ENCODE measurements around the gene FBXL15.
"Not testable (repeated sequence)": the region's sequence is repeated elsewhere in the genome, so short reads cannot be mapped to it uniquely, and the experiment has no call there.

FBXL15 gene

DNA sequence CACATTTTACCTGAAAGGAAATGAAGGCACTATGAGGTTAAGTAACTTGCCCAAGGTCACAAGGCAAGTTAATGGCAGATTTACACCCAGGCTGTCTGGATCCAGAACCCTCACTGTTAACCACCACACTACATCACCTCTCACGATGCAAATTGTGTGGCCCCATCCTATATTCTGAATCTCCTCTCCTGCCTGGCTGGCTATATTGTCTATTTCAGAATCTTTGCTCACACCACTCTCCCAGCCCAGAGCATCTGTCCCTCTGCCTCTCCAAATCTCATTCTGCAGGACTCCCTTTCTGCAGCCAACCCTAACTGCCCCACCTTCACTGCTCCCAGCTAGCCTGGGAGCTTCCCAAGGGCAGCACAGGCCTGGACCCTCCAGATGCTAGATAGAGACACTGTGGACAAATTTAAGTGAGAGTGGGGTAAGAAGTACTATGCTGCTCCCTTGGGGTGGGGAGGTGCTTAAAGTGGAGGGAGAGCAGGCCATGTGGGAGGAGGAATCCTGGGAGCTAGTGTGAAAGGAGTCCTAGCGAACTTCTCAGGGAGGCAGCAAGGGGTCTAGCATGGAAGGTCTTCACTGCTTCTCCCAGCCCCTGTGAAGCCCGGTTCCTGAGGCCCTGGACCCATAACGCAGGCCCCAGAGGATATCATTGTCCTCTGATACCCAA is 11.0 kb downstream of the FBXL15 start:
- DNase-seq (ENCODE audit: low read depth), result no peak

DNA sequence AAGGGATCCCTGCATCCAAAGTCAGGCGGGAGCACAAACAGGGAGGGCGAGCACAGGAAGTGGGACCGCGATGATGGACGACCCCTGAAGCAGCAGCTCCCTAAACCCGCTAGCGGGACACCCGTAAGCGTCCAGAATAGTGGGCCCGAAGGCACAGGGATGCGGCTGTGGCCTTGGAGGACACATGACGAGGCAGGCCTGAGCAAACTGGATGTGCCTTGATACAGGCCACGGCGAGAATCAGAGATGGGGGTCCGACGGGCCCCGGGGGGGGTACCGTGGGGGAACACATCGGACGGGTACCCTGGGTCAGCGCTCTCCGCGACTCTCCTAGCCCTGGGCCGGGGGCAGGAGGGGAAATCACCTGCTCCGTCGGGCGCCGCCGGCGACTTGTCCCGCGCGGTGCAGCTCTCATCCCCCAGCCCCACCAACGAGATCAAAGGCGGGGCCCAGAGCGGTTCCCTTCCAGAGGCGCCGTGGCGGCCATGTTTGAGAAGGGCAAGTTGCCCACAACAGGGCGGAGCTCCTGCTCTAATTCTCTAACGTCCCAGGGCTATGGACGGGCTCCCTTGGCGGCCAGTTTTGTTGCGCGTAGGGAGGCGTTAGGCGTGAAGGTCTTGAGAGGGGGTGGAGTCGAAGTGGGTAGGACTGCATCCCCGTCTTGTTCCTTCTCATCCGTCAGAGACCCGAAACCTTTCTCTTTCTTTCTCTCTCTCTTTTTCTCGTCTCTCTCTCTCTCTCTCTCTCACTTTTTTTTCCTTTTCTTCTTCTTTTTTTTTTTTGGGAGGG is 11.7 kb downstream of the FBXL15 start, which contains the start of gene CUEDC2:
Gene CUEDC2, minus strand, starts transcription at position 413 of the 789 bp plus-strand sequence. CDS start 7,386 bp downstream, outside the sequence.
- peak; percentile 95 for DNase-seq (ENCODE audit: low read depth)

DNA sequence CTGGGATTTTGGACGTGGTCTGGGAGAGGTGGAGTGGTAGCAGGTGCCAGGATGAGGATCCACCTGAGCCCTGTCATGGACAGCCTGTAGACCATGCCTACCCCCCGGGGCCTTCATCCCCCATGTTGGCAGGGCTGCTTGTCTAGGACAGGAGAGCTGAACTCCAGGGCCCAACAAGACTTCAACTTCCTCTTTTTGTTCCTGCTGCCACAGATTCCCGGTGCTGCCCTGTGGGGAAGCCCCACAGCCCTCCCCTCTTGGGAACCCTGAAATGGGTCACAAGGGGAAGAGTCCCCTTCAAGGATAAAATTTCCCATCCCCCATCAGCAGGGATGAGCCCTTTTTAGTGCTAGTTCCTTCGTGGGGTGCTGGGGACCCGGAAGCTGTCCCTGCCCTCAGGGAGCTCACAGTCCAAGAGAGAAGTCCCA is 13.0 kb downstream of the FBXL15 start:
- DNase-seq (ENCODE audit: low read depth), result no peak

DNA sequence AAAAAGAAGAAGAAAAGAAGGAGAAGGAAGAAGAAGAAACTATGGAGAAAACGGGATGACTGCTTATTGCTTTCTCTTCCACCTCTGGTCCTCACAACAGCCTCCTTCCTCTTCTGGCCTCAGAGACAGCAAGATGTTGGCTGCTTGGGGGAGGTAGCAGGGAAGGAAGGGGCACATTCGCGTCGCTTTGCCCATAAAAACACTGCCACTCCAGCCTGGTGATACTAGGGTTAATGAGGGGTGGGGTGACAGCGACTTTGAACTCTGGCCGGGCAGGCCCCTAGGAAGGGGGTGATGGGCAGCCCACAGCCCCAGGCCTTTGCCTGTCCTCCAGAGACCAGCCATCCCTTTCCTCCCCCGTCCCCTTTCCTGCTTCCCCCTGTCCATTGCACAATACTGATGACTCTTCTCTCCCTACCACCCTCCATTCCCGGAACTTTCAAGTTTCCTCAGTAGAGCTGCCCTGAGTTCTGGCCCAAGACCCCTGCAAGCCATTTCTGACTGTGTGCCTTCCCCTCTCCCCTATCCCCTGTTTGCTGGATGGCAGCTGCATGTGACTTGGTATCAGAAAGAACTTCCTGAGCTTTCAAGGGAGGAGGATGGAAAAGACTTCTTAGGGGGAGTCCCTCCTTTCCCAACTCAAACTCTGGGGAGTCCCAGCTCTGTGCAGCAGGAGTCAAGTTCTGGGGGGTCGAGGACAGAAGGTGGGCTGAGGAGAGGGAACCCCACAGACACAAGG is 13.9 kb downstream of the FBXL15 start:
- no peak for DNase-seq (ENCODE audit: low read depth)

DNA sequence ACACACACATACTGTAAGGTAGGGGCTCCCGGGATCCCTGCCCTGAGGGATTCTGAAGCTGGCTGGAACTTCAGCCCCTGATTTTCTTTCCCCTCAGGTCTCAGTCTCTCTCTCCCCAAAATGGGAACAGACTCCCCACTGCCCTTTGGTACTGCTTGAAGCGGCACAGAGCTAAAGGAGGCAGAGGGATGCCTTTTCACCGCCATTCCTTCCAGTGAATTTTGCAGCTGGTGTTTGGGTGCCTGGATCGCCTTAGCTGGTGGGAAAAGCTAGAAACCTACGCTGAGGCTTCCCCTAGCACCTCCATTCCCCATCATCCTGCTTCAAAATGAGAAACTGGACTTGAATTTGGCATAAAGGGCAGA is 14.5 kb downstream of the FBXL15 start:
- DNase-seq (ENCODE audit: low read depth), result no peak

DNA sequence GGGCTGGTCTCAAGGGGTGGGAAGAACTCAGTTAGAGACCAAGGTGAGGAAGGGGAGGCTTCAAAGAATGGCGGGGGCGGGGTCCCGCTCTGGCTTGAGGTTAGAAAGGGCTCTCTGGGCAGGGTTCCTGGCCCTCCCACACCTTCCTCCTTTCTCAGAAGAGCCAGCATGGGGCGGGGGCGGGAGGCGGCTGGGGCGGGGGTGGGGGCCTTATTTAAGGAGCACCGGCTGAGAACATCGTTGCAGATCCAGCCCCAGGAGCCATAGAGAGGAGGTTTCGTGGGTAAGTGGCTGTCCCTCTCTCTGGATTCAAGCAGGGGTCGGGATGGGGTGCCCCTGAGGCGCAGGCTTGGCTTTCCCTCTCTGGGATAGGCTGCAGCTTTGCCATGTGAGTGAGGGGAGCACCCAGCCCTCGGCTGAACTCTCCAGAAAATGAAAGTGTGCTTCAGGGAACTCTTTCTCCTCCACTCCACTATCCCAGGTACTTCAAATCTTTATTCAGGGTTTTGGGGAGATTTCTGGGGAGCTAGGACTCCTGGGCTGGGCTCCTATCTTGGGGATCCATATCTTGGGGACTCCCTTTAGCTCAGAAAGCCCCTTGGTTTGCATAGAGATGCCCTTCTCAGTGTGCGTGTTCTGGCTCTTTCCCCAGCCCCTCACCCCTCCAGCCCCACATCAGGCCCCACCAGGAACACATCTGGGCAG is 15.0 kb downstream of the FBXL15 start:
- no peak for DNase-seq (ENCODE audit: low read depth)

DNA sequence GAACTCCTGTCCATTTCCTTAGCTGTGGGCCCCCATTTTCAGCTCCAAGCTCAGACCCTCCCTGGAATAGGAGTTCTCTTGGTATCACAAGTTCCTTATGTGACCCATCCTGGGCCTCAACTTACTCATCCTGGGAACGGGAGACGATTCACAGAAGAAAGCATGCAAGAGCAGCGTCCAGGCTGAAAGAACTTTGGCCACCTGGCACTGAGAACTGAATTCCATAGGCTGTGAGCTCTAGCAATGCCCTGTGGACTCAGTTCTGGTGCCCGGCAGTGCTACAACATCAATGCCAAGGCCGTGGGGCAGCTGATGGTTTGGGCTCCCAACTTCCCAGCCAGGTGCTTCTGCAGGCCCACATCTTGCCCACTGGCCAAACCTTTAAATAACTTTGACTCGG is 15.7 kb downstream of the FBXL15 start:
- DNase-seq (ENCODE audit: low read depth), result no peak

DNA sequence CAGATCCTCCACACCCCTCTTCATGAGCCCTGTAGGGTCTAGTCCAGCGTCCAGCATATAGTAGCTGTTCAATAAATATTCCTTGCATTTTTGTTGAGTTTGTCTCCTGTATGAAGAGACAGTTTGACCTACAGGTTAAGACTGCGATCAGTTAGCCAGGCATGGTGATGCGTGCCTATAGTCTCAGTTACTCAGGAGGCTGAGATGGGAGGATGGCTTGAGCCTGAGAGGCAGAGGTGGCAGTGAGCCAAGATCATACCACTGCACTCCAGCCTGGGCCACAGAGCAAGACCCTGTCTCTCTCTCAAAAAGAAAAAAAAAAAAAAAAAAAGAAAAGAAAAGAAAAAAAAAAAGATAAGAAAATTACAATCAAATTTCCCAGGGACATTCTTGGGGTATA is 16.9 kb downstream of the FBXL15 start:
- no peak for DNase-seq (ENCODE audit: low read depth)

DNA sequence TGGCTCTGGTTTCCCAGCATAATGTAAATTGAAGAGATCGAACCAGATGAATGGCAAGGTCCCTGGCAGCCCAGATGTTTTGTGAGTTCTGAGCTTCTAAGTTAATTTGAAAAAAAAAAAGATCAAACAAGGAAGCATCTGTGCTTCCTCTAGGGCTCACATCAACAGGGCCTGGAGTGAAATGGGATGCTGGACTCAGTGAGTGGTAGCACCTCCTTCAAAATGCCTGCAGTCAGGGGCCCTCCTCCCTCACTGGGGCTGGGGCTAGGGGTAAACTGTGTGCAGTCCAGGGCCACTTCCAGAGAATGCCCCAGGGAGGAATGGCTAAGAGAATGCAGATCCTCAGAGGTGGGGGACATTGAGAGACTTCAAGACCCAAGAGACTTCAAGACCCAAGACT is 17.7 kb downstream of the FBXL15 start:
- DNase-seq (ENCODE audit: low read depth), result no peak

DNA sequence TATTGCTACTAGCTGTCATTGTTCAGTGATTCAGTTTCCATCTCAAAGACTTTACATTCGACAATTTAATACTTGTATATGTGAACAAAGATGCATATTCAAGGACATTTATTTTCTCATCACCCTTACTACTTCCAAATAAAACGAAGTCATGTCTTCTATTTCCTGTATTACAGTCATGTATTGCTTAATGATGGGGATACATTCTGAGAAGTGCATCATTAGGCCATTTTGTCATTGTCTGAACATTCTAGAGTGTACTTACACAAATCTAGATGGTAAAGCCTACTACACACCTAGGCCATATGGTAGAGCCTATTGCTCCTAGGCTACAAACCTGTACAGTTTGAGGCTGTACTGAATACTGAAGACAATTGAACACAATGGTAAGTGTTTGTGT is 24.2 kb downstream of the FBXL15 start:
- DNase-seq (ENCODE audit: low read depth), result no peak

DNA sequence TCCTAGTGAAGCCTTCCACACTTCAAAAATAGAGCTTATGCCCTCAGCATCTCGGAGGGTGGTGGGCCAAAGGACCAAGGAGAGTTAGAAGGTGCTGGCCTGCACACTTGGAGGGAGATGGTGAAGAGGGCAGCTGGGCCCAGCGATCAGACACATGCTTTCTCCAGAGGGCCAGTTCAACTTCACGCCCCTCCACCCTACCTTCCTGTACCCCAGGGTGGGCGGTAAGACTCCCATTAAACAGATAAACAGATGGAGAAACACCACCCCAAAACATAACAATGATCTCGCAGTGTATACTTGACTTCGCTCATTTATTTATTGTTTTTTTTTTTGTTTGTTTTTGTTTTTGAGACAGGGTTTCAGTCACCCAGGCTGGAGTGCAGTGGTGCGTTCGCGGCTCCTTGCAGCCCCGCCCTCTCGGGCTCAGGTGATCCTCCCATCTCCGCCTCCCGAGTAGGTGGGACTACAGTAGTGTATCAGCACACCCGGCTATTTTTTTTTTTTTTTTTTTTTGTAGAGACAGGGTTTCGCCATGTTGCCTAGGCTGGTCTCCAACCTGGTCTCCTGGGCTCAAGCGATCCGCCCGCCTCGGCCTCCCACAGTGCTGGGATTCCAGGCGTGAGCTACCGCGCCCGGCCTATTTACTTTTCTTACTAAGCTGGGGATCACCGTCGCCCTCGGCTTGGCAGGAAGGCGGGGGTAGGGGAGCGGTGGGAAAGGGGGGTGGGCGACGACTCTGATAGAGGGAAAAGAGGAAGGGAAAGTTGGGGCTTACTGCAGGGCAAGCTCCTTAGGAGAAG is 28.9 kb downstream of the FBXL15 start:
- peak; percentile 80 for DNase-seq (ENCODE audit: low read depth)

DNA sequence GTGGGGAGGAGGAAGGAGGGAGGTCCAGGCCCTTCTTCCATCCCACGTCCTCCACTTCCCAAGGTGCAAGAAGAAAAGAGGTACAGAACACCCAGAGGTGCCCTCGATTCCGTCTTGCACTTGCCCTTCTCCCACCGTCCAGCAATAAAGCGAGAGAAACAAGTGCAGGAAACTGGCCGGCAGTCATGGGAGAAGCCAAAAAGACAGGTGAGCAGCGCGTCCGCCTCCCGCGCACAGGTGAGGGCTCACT is 29.4 kb downstream of the FBXL15 start:
- DNase-seq (ENCODE audit: low read depth), result no peak

DNA sequence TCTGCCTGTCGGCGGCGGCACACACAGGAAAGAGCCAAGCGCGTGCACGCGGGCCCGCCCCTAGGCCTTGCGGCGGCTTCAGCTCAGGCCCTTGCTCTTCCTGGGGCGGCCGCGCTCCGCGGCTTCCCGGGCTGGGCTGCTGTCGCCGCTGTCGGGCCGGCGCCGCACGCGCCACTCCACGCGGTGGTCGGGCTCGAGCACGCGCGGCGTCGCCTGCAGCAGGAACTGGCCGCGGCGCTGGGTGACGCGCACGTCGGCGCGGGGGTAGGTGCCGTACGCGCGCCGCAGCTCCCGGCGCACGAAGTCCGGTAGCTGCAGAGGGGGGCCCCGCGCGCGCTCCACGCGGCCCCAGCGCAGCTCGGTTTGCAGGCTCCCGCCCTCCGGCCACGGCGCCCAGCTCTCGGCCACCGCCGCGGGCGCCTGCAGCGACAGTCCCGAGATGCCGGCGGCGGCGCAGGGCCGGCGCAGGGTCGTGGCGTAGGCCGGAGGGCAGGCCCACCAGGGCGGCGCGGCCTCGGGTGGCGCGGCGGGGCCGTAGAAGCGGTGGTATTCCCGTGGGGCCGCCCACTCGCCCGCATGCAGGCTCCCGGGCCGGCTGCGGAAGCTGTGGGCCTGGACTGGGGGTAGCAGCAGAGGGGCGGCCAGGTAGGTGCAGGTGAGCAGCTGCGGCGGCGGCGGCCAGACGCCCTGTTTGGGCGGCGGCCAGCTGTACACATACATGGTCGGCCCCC is 29.9 kb downstream of the FBXL15 start:
- DNase-seq (ENCODE audit: low read depth), result peak; percentile 75

DNA sequence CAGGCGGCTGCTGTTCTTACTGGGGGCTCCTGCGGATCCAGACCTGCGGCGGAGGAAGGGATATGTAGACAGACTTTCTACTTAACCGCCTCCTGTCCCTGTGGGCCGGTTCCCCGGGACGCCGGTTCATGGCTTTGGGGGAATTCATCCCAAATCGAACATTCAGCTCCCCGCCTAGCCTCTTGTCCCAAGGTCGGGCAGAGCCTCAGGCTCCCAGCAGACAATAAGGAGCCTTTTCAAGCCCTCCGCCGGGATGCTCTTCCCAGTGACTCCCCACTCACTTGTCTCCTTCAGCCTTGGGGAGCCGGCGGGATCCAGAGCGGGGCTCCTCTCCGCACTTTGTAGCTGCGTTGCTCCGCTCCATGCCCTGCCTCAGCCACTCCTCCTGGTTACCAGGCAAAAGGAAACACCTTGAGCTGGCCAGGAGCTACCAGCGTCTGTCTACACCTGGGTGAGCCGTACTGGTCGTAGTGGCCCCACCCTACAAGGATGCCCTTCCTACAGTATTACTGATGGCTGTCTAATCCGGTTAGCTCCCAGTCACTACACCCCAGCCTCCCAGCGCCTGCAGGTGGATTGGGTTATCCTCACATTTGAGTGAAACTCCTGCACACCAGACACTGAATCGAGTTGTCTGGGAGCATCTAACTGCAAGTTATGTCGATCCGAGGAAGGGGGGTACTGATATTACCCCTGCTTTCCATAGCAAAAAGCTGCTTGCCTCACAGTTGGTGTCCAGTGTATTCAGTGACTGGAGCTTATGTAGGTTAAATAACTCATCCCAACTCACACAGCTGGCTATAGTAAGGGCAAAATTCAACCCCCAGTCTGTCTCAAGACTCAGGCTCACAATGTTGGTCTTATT is 30.7 kb downstream of the FBXL15 start, which contains the start of gene C10orf95:
Gene C10orf95, minus strand, starts transcription at position 439 of the 865 bp plus-strand sequence. CDS start 450 bp downstream, outside the sequence.
- no peak for DNase-seq (ENCODE audit: low read depth)

DNA sequence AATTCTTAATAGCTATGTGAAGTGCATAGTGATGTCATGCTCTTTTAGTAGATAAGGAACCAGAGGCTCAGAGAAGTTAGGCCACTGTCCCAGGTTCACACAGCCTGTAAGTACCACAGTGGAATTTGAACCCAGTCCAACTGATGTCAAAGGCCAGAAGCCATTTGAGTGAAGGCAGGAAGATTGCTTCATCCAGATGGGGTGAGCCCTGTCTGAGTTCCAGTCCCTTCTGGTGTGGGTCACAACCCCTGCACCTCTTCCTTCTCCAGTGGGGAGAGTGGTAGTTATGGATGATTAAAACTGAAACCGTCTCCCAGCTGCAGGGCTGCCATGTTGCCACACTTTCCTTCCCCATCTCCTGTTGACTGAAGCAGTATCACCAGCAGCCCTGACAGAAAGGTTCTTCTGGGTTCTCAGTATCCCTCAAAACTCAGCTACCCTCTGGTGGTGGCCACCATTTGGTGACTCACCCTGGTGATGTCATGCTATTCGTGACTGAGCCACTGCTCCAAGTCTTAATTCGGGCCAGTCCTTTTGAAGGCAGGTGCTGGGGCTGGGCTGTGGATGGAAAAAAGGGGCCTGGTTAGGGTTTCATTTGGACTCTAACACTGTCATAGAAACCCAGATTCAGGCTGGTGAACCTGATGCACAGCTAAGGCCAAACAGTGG is 32.2 kb downstream of the FBXL15 start:
- DNase-seq (ENCODE audit: low read depth), result peak; percentile 62

DNA sequence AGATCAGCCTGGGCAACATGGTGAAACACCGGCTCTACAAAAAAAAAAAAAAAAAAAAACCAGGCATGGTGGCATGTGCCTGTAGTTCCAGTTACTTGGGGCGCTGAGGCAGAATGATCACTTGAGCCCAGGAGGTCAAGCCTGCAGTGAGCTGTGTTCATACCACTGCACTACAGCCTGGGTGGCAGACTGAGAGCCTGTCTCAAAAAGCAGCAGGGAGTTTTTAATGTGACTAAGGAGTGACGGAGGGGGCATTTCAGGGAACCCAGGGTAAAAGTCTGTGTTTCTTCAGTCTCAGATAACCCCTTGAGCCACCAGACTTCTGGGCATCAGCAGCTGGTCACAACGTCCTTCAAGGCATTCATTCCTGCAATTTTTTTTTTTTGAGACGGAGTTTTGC is 32.9 kb downstream of the FBXL15 start:
- no peak for DNase-seq (ENCODE audit: low read depth)

DNA sequence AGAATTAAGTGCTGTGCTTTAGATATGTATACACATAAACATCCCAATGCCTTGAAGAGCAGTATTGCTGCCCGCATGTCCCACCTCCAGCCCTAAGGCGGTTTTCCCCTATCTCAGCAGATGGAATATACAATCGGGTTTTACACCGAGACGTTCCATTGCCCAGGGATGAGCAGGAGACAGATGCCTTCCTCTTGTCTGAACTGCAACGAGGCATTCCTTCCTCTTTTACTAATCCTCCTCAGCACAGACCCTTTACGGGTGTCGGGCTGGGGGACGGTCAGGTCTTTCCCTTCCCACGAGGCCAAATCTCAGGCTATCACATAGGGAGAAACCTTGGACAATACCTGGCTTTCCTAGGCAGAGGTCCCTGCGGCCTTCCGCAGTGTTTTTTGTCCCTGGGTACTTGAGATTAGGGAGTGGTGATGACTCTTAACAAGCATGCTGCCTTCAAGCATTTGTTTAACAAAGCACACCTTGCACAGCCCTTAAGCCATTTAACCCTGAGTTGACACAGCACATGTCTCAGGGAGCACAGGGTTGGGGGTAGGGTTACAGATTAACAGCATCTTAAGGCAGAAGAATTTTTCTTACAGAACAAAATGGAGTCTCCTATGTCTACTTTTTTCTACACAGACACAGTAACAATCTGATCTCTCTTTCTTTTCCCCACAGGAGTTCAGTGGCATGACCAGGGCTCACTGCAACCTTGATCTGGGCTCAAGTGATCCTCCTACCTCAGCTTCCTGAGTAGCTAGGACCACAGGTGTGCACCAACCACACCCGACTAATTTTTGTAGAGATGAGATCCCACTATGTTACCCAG is 34.2 kb downstream of the FBXL15 start:
- DNase-seq (ENCODE audit: low read depth), result not testable (repeated sequence)

DNA sequence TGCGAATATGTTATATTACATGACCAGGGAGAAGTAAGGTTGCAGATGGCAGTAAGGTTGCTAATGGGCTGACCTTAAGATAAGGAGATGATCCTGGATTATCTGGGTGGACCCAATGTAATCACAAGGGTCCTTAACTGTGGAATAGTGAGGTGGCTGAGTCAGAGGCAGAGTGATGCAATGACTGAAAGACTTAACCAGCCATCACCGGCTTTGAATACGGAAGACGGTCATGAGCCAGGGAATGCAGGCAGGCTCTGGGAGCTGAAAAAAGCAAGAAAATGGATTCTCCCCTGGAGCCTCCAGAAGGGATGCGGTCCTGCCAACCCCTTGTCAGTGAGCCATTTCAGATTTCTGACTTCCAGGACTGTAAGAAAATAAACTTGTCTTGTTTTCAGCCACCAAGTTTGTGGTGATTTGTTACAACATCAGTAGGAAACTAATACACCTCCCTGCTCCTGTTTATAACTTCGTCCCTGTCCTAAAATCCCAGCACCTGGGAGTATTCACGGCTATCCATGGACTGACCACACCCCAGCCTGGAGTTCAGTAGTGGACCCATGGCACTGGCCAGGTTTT is 35.3 kb downstream of the FBXL15 start:
- no peak for DNase-seq (ENCODE audit: low read depth)
